Choroid plexus epithelial cell (primary cell): Measurements from ENCODE around the gene ERMN.
A peak's percentile ranks its signal among the peaks of the same experiment; 100 is the strongest.

Experiments used
- DNase-seq: peaks from one replicate; pipeline ENCODE4 v3.0.0-alpha.2; 2010; ENCODE audit warnings: low read depth
- H3K4me3 ChIP-seq: 2 replicates; pipeline ENCODE4 v1.5.1; 2011; ENCODE audit warnings: low read depth, mild to moderate bottlenecking, control low read depth, low read length, moderate library complexity
- TF ChIP-seq, protein P1 (sequence below): conservative IDR thresholded peaks from 2 replicates; pipeline ENCODE4 v1.5.1; 2011; ENCODE audit warnings: low read depth, mild to moderate bottlenecking, control low read depth, inconsistent platforms, low read length, moderate library complexity

ERMN gene

DNA sequence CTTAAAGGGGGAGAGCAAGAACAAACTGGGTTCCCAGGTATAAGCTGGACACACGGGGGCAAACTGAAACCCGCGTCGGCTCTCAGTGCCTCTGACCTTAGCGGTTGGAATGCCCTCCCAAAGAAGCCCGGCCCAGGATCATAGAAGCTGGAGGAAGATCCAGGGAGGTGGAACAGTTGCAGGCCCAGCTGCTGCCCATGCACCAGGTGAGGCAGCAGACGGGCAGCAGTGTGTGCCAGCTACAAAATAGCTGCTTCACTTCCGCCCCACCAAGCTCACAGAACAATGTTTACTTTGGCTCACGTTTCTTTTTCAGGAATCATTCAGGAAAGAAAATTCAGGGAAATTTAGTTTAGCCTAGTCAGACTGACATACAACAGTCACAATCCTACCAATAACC, 3.9 kb upstream of the ERMN start:
- DNase-seq = no peak
- TF ChIP-seq, protein P1, sequence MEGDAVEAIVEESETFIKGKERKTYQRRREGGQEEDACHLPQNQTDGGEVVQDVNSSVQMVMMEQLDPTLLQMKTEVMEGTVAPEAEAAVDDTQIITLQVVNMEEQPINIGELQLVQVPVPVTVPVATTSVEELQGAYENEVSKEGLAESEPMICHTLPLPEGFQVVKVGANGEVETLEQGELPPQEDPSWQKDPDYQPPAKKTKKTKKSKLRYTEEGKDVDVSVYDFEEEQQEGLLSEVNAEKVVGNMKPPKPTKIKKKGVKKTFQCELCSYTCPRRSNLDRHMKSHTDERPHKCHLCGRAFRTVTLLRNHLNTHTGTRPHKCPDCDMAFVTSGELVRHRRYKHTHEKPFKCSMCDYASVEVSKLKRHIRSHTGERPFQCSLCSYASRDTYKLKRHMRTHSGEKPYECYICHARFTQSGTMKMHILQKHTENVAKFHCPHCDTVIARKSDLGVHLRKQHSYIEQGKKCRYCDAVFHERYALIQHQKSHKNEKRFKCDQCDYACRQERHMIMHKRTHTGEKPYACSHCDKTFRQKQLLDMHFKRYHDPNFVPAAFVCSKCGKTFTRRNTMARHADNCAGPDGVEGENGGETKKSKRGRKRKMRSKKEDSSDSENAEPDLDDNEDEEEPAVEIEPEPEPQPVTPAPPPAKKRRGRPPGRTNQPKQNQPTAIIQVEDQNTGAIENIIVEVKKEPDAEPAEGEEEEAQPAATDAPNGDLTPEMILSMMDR = no peak
- no peak overlapping the region for H3K4me3 ChIP-seq

DNA sequence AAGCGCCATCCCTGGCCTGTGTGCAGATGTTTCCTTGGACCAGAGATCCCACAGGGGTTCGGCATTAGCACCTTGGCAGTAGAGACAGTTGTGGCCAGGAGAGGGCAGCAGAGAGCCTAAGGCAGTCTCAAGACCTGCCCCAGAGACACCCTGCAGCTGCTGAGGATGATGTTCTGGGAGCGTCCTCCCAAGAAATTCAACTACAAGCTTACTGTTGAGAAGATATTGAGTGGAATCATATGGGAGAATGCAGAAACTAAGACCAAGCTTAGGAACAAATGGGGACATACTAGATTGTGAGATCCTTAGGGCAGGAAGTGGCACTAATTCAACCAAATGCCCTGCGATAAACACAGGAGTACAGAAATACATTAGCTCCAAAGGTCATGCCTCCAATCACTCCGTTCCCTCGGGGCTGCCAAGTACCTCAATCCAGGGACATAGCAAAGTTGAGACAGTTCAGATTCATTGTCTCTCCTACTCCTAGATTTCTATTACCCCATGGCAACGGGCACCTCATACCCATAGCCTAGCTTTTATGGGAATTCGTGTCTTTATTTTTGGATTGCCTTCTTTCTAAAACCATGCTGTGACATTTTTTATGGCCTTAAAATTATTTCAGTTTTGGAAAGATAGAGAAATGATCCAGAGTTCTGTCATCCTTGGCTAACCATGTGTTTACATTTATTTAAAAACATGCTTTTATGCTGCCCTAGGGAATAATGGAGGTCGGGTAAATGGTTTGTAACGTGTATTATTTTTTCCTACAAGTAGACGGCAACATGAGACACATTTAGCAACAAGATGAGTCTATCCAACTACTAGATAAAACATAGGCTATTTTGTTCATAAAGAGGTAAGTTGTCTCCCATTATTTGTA, 2.2 kb upstream of the ERMN start:
- no peak overlapping the region for H3K4me3 ChIP-seq
- TF ChIP-seq, protein P1 = peak; percentile 97
- peak; percentile 86 for DNase-seq

DNA sequence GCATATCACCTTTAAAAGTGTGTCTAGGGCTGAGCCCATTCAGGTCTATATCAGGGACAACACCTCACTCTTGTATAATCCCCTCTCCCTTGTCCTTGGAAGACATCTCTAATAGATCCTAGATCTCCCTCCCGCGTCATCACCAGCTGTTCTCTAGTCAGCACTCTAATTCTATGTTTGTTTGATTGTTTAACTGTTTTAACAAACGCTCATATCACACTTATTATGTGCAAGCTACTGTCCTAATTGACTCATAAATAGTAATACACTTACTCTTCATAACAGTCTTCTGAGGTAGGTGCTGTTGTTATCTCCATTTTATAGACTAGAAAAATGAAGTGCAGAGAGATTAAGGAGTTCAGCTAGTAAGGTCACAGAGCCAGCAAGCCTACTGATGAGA, 1.6 kb upstream of the ERMN start:
- DNase-seq = no peak
- TF ChIP-seq, protein P1 = no peak
- no peak overlapping the region for H3K4me3 ChIP-seq

DNA sequence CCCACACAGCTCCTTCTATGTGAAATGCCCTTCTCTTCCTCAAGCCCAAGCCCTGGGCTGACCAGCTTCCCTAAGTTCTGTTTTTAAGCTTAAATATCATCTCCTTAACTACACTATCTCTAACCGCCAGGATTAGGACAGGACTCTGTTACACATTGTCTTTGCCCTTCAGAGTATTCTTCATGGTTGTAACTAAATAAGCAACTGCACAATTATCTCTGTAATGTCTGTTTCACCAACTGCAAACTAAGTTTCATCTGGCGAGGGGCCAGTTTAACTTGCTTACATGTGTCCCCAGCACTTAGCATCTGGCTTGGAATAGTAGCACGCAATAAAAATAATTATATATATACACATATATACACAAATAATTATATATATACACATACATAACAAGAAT, 1.1 kb upstream of the ERMN start:
- DNase-seq = no peak
- TF ChIP-seq, protein P1 = no peak
- H3K4me3 ChIP-seq = no peak overlapping the region

- no peak overlapping the region for H3K4me3 ChIP-seq
- DNase-seq = no peak
- TF ChIP-seq, protein P1 = no peak
These were observed 1.2 kb downstream of the ERMN start for GRCh38 chr2:157324331-157324843.

DNA sequence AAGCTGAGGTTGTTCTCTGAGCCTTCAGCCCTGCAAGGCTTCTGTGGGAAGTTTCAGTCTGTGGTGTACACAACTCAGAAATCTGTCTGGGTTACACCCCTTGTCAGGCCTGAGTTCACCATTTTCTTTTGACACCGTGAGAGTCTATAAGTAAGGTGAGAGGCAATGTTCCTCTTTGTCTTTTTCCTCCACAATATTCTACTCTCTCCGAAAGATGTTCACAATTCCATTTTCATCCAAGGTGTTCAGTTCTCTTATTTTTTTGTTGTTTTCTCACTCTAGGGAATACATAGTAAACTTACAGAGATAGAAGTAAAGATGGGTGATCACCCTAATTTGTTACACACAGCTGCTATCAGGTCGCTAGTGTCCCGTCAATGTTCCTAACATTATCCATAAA, 3.2 kb downstream of the ERMN start:
- no peak for DNase-seq
- no peak overlapping the region for H3K4me3 ChIP-seq
- TF ChIP-seq, protein P1 = no peak

- no peak overlapping the region for H3K4me3 ChIP-seq
- no peak for DNase-seq
- TF ChIP-seq, protein P1 = no peak
These were observed 4.2 kb downstream of the ERMN start for GRCh38 chr2:157321466-157321865.
